ENCODE results near the gene WDR82.

DNA sequence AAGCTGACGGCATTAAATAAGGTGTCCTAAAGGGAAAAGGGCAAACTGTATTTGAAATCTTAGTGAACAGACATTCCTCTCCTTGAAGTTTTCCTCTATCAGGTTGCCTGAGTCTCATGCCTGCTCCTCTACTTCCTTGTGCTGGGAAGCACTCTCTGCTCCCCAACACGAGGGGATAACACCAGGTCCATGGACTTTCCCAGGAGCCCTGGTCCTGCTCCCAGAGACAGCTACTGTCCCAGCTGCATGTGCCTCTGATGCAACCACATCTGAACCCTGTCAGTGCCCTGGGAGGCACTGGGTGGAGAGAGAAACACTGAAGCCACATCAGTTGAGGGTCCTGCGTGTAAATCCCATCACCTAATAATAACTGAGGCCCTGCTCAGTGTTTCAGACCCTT, 60.4 kb downstream of the WDR82 start:
- TF ChIP-seq ZNF274 (IDR thresholded peaks at IDR 0.05; ENCODE audit: borderline replicate concordance, low read depth, low read length) (no peak), EZH2 (IDR thresholded peaks at IDR 0.05; ENCODE audit: borderline replicate concordance, low read depth, low read length) (no peak), MTA3 (IDR thresholded peaks at IDR 0.05; ENCODE audit: borderline replicate concordance) (no peak), CTBP1 (IDR thresholded peaks at IDR 0.05; ENCODE audit: borderline replicate concordance) (no peak), POLR2A (conservative IDR thresholded peaks at IDR 0.05) (no peak), ADNP (tag; IDR thresholded peaks at IDR 0.05) (no peak), FOXM1 (IDR thresholded peaks at IDR 0.05; ENCODE audit: low read depth) (no peak), FOXM1 (CRISPR knock-in tag; IDR thresholded peaks at IDR 0.05; ENCODE audit: low read depth) (no peak), TEAD4 (IDR thresholded peaks at IDR 0.05; ENCODE audit: low read length) (no peak), TEAD4 (CRISPR knock-in tag; IDR thresholded peaks at IDR 0.05; ENCODE audit: borderline replicate concordance) (no peak), POLR2AphosphoS5 (IDR thresholded peaks at IDR 0.05; ENCODE audit: control insufficient read depth, insufficient read depth, low read depth, low read length) (no peak)
- TF ChIP-seq, protein P1, sequence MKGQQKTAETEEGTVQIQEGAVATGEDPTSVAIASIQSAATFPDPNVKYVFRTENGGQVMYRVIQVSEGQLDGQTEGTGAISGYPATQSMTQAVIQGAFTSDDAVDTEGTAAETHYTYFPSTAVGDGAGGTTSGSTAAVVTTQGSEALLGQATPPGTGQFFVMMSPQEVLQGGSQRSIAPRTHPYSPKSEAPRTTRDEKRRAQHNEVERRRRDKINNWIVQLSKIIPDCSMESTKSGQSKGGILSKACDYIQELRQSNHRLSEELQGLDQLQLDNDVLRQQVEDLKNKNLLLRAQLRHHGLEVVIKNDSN (CRISPR knock-in tag; IDR thresholded peaks at IDR 0.05), result no peak
- TF ChIP-seq, protein P2, sequence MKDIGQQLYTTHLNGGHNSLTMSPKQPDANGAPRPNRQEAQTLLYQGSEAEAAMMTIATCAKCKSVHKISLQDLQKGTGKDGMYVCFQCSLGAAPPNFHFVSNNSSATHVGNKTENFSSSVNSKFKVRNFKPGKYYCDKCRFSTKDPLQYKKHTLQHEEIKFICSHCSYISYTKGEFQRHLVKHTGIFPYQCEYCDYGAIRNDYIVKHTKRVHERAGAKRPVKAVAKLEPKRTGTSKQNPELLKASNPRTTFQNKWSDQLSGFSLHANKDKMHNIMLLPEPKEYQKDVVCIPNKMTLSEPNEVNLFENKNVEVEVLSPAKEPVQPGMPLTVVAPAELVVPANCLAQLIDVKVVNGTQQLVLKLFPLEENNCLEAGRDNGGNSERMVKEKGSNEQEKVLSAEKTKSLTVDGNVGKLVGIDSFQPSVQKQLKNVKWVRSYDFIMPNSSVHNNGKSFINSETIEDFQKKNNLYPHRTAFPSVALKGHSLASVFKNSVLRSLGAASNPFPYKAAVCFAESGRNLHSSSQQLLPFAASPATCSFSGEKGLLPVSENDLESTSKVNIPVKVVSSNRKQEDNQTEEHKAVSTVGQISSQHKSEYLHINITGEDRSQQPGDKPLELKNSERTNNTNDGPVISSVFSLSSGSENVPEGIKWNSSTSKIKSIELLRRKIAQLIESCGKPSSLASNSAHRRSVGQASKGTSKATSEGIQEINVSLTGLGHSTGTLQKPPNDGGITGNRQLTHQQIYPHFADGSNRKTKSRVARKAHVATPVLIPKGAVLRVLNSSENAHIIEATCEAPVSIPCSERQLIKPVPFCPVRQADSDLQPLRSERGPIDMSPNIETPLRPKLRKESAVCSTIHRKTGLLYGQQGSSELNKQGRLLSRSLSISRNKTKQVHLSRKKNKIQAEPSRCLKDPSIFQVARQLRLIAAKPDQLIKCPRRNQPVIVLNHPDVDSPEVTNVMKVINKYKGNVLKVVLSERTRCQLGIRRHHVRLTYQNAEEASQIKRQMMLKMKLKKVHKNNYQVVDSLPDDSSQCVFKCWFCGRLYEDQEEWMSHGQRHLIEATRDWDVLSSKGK (CRISPR knock-in tag; IDR thresholded peaks at IDR 0.05), result no peak
